ENCODE data around the gene ATP2B1.

- no peak for TF ChIP-seq POLR2AphosphoS5 (IDR thresholded peaks at IDR 0.05; ENCODE audit: low read depth, low read length)
- TF ChIP-seq, protein P1, sequence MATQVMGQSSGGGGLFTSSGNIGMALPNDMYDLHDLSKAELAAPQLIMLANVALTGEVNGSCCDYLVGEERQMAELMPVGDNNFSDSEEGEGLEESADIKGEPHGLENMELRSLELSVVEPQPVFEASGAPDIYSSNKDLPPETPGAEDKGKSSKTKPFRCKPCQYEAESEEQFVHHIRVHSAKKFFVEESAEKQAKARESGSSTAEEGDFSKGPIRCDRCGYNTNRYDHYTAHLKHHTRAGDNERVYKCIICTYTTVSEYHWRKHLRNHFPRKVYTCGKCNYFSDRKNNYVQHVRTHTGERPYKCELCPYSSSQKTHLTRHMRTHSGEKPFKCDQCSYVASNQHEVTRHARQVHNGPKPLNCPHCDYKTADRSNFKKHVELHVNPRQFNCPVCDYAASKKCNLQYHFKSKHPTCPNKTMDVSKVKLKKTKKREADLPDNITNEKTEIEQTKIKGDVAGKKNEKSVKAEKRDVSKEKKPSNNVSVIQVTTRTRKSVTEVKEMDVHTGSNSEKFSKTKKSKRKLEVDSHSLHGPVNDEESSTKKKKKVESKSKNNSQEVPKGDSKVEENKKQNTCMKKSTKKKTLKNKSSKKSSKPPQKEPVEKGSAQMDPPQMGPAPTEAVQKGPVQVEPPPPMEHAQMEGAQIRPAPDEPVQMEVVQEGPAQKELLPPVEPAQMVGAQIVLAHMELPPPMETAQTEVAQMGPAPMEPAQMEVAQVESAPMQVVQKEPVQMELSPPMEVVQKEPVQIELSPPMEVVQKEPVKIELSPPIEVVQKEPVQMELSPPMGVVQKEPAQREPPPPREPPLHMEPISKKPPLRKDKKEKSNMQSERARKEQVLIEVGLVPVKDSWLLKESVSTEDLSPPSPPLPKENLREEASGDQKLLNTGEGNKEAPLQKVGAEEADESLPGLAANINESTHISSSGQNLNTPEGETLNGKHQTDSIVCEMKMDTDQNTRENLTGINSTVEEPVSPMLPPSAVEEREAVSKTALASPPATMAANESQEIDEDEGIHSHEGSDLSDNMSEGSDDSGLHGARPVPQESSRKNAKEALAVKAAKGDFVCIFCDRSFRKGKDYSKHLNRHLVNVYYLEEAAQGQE (IDR thresholded peaks at IDR 0.05; ENCODE audit: insufficient read depth in 1 of 2, low read depth in 2 of 2, low read length in 2 of 2) = no peak
Observed at GRCh38 chr12:89690925-89691324, 17.7 kb downstream of the ATP2B1 start.
